Body of pancreas (tissue), 4 donors: ENCODE results near the gene ING3. TPM values are rescaled to one million over a fixed set of nuclear protein-coding genes. Genes with fewer than 3 reads are reported as not detected.
A peak's percentile ranks its signal among the peaks of the same experiment; 100 is the strongest.

Source experiments
- ATAC-seq: fragments of 150-250 bp; one replicate; pipeline ENCODE4 v1.9.1; 2016
- DNase-seq, 4 donors: peaks; one replicate each; pipeline ENCODE4 v3.0.0-alpha.2; 2019
- H3K27ac ChIP-seq, 4 donors: fragments of 200-600 bp; sonication (generic); 1 replicate in 3 of 4; 2 replicates in 1 of 4; pipeline versions ENCODE4 v1.5.1 to v1.6.1; 2016 to 2019; ENCODE audit warnings: mild to moderate bottlenecking in 1 of 4, mixed read lengths in 1 of 4, moderate library complexity in 1 of 4
- H3K27me3 ChIP-seq, 2 donors: fragments of 200-600 bp; sonication (generic); one replicate each; pipeline ENCODE4 v1.6.0; 2016; ENCODE audit warnings: mild to moderate bottlenecking in 1 of 2
- H3K36me3 ChIP-seq, 2 donors: fragments of 200-600 bp; sonication (generic); replicated peaks in 1 of 2; 2 replicates each; pipeline ENCODE4 v1.5.1; 2016; ENCODE audit warnings: low read depth in 2 of 2; ENCODE audit not compliant: insufficient read depth in 1 of 2
- H3K4me1 ChIP-seq: fragments of 200-600 bp; sonication (generic); one replicate; pipeline ENCODE4 v1.6.0; 2016
- H3K4me3 ChIP-seq, 2 donors: fragments of 200-600 bp; sonication (generic); 1 replicate in 1 of 2; 2 replicates in 1 of 2; pipeline ENCODE4 v1.5.1; 2016 to 2019
- H3K9me3 ChIP-seq, 3 donors: fragments of 200-600 bp; sonication (generic); 1 replicate in 2 of 3; 2 replicates in 1 of 3; pipeline ENCODE4 v1.5.1; 2016
- CTCF ChIP-seq, 7 experiments: fragments of 450-650 bp in 4 of 7; fragments of 200-600 bp in 3 of 7; sonication (generic) in 3 of 7; IDR thresholded peaks; one replicate each; pipeline ENCODE4 v1.5.1; 2016 to 2019; ENCODE audit warnings: antibody characterized with exemption in 7 of 7
- POLR2A ChIP-seq, 3 donors: fragments of 450-650 bp; IDR thresholded peaks; one replicate each; pipeline ENCODE4 v1.6.1; 2016; ENCODE audit warnings: antibody characterized with exemption in 3 of 3, mild to moderate bottlenecking in 2 of 3
- WGBS, 2 donors: methylation state at CpG; one replicate each; pipeline ENCODE4 v1.1.5; 2017; 5-methylcytosine and 5-hydroxymethylcytosine counted together
- intact Hi-C: fragments of 100-400 bp; cut with DNase I; formaldehyde crosslinking; loops from one replicate; pipeline ENCODE4 v1.15.1; 2023
- total RNA-seq, 2 donors: library from RNA; depleted of rRNA; stranded (reverse); fragments of >200 nt; gene quantifications; one replicate each; pipeline ENCODE4 v1.1.0, GENCODE V29; 2016

ING3 gene
- total RNA-seq, 2 donors from 2014 or later = 7.6 to 9.1 TPM

DNA sequence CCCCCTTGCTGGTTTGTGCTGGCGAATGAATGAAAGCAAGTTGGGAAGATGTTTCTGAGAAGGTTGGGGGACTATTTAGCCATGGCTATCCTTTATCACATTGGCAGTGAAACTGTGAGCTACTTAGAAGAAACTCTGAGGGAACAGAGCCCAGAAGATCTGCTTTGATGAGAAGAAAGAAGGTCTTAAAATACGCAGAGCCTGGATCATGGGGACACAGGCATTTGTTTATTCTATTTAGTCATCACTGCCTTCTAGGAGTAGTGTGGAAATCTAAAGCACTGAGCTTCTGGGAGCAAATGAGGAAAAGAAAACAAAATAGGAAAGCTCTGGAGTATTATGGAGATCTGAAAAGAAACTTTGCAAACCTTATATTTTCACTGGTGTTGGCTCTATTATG, 66.4 kb downstream of the ING3 start:
- H3K27me3 ChIP-seq = no peaks in the 10 kb centered on the region
- 66 to 79% methylated on average over 2 of the region's 2 CpGs for WGBS, 2 donors

GRCh38 chr7:121017586-121017985, 67.0 kb downstream of the ING3 start:
- TF ChIP-seq CTCF (IDR thresholded peaks at IDR 0.05) (no peak), POLR2A (IDR thresholded peaks at IDR 0.05) (no peak)
- H3K27ac ChIP-seq = no peak overlapping the region
- no peak for ATAC-seq

More for the DNA sequence above, 66.4 kb downstream of the ING3 start:
- no peak for TF ChIP-seq POLR2A (IDR thresholded peaks at IDR 0.05)
- TF ChIP-seq CTCF (IDR thresholded peaks at IDR 0.05) = no peak
- H3K9me3 ChIP-seq = no peaks in the 10 kb centered on the region
- intact Hi-C loops = no loop called here
- ATAC-seq = peak; percentile 35
- H3K4me1 ChIP-seq = no peaks in the 10 kb centered on the region
- no peaks in the 10 kb centered on the region for H3K36me3 ChIP-seq
- no peak for DNase-seq
- no peak overlapping the region for H3K27ac ChIP-seq
- H3K4me3 ChIP-seq = no peak overlapping the region

GRCh38 chr7:121019018-121019417, 68.4 kb downstream of the ING3 start:
- no peaks in the 10 kb centered on the region for H3K36me3 ChIP-seq
- ATAC-seq = no peak
- H3K9me3 ChIP-seq = no peaks in the 10 kb centered on the region
- no peak overlapping the region for H3K4me3 ChIP-seq
- WGBS, 2 donors = 60 to 82% methylated on average over 2 of the region's 2 CpGs
- no peaks in the 10 kb centered on the region for H3K4me1 ChIP-seq
- H3K27ac ChIP-seq = peak overlapping the region in 1 of 4 donors; percentile 9
- no peak for DNase-seq
- no peaks in the 10 kb centered on the region for H3K27me3 ChIP-seq
- TF ChIP-seq POLR2A (IDR thresholded peaks at IDR 0.05) = no peak
- no peak for TF ChIP-seq CTCF (IDR thresholded peaks at IDR 0.05)
- intact Hi-C loops = no loop called here

More at GRCh38 chr7:121017586-121017985, 67.0 kb downstream of the ING3 start:
- 84 to 100% methylated on average over 1 of the region's 1 CpG for WGBS, 2 donors
- H3K9me3 ChIP-seq = no peaks in the 10 kb centered on the region
- H3K4me3 ChIP-seq = no peak overlapping the region
- no peaks in the 10 kb centered on the region for H3K4me1 ChIP-seq
- H3K36me3 ChIP-seq = no peaks in the 10 kb centered on the region
- no peaks in the 10 kb centered on the region for H3K27me3 ChIP-seq
- no peak for DNase-seq
- intact Hi-C loops = no loop called here

- Histone ChIP-seq H3K36me3 (no peaks in the 10 kb centered on the region), H3K4me1 (no peaks in the 10 kb centered on the region), H3K27ac (peak overlapping the region in 1 of 4 donors; percentile 20), H3K27me3 (no peaks in the 10 kb centered on the region), H3K9me3 (no peaks in the 10 kb centered on the region), H3K4me3 (no peak overlapping the region)
- DNase-seq = no peak
- ATAC-seq = peak; percentile 27
- 95 to 96% methylated on average over 1 of the region's 1 CpG for WGBS, 2 donors
- intact Hi-C loops = no loop called here
- TF ChIP-seq CTCF (IDR thresholded peaks at IDR 0.05) (no peak), POLR2A (IDR thresholded peaks at IDR 0.05) (no peak)
These were observed 69.8 kb downstream of the ING3 start for GRCh38 chr7:121020249-121020988.
